AG10803 (cell line): Measurements from ENCODE around the gene EIF1AD.
"Not testable (repeated sequence)": the region's sequence is repeated elsewhere in the genome, so short reads cannot be mapped to it uniquely, and the experiment has no call there.

Experiments
- DNase-seq: peaks from one replicate; pipeline ENCODE4 v3.0.0; 2010; ENCODE audit warnings: low read depth
- H3K4me3 ChIP-seq: 2 replicates; pipeline ENCODE4 v1.5.1; 2011; ENCODE audit warnings: mild to moderate bottlenecking, low read length, control low read depth
- TF ChIP-seq, protein P1 (sequence below): conservative IDR thresholded peaks from 2 replicates; pipeline ENCODE4 v1.5.1; 2011; ENCODE audit warnings: mild to moderate bottlenecking, low read length, control low read depth, inconsistent platforms

Gene EIF1AD

GRCh38 chr11:66012946-66013761 lies 11.2 kb upstream of the EIF1AD start:
- no peak for DNase-seq
- H3K4me3 ChIP-seq = no peak overlapping the region
- TF ChIP-seq, protein P1, sequence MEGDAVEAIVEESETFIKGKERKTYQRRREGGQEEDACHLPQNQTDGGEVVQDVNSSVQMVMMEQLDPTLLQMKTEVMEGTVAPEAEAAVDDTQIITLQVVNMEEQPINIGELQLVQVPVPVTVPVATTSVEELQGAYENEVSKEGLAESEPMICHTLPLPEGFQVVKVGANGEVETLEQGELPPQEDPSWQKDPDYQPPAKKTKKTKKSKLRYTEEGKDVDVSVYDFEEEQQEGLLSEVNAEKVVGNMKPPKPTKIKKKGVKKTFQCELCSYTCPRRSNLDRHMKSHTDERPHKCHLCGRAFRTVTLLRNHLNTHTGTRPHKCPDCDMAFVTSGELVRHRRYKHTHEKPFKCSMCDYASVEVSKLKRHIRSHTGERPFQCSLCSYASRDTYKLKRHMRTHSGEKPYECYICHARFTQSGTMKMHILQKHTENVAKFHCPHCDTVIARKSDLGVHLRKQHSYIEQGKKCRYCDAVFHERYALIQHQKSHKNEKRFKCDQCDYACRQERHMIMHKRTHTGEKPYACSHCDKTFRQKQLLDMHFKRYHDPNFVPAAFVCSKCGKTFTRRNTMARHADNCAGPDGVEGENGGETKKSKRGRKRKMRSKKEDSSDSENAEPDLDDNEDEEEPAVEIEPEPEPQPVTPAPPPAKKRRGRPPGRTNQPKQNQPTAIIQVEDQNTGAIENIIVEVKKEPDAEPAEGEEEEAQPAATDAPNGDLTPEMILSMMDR = no peak

DNA sequence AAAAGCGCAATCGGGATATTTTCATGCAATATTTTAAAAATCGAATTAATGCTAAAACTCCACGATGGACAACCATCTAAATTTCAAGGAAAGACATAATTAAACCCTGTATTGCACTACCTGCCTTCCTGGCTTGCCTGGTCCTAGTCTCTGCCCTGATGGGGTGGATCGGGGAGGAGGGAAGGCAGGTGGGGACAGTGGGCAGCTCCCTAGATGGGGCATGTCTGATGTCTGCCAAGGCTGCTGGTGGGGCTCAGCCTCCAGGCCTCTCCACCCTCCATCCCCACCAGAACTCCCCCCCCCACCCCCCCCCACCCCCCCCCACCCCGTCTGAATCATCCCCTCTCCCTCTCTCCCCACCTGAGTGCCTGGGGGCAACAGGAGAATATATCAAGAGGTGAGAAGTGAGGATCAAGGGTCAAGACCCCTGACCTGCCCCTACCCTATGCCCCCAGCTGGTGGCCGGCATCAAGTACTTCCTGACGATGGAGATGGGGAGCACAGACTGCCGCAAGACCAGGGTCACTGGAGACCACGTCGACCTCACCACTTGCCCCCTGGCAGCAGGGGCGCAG lies 10.5 kb upstream of the EIF1AD start:
- TF ChIP-seq, protein P1 = no peak
- no peak for DNase-seq
- H3K4me3 ChIP-seq = no peak overlapping the region

DNA sequence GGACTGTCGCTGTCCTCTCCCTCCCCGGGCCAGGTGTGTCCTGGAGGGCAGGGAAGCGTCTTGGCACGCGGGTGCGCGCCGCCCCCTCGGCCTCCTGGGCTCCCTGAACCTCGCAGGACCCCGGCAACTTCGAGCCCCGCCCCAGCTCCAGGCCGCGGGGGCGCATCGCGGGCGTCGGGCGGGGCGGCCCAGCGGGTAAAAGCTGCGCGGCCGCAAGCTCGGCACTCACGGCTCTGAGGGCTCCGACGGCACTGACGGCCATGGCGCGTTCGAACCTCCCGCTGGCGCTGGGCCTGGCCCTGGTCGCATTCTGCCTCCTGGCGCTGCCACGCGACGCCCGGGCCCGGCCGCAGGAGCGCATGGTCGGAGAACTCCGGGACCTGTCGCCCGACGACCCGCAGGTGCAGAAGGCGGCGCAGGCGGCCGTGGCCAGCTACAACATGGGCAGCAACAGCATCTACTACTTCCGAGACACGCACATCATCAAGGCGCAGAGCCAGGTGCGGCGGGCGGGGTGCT lies 9.9 kb upstream of the EIF1AD start, which contains the start of gene CST6:
Gene CST6 (plus strand): TSS at position 224 of the 519 bp plus-strand sequence. CDS start 37 bp downstream, at position 261.
- H3K4me3 ChIP-seq = no peak within 1 kb of the TSS
- TF ChIP-seq, protein P1 = no peak
- no peak for DNase-seq

DNA sequence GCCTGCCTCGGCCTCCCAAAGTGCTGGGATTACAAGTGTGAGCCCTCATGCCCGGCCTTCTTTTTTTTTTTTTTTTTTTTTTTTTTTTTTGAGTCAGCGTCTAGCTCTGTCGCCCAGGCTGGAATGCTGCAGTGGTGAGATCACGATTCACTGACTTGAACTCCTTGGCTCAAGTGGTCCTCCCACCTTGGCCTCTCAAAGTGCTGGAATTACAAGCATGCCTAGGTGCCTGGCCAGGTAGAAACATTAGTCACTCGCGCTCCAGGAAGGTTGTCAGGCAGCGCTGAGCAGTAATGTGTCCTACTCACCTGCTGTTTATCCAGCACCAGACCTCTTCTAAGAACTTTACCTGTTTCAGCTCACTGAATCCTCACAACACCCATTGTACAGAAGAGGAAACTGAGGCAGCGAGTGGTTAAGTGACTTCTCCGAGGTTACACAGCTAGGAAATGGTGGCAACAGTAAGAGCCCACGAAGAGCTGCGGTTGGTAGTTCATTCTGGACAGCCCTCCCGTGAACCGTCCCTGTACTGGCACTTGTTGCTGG lies 9.4 kb upstream of the EIF1AD start:
- H3K4me3 ChIP-seq = no peak overlapping the region
- TF ChIP-seq, protein P1 = no peak
- DNase-seq = peak; percentile 67

GRCh38 chr11:66010036-66010435 lies 8.1 kb upstream of the EIF1AD start:
- not testable (repeated sequence) for DNase-seq, H3K4me3 ChIP-seq

- TF ChIP-seq, protein P1 = no peak
- DNase-seq = no peak
- H3K4me3 ChIP-seq = no peak overlapping the region
These were observed 6.6 kb upstream of the EIF1AD start for GRCh38 chr11:66008468-66009101.

- no peak for DNase-seq
- H3K4me3 ChIP-seq = no peak overlapping the region
- TF ChIP-seq, protein P1 = no peak
These were observed 6.1 kb upstream of the EIF1AD start for GRCh38 chr11:66008095-66008467.
